Tibial nerve (tissue), 4 donors: ENCODE results near the gene ZFAND3. TPM values are rescaled to one million over a fixed set of nuclear protein-coding genes. Genes with fewer than 3 reads are reported as not detected.

Experiments used
- DNase-seq, 2 donors: peaks; one replicate each; pipeline ENCODE4 v3.0.0-alpha.2; 2019; ENCODE audit warnings: low spot score in 2 of 2
- H3K27ac ChIP-seq, 4 donors: fragments of 200-600 bp; sonication (generic) in 3 of 4; one replicate each; pipeline ENCODE4 v1.5.1; 2017 to 2019; ENCODE audit warnings: mild to moderate bottlenecking in 1 of 4
- H3K27me3 ChIP-seq, 2 donors: fragments of 200-600 bp; sonication (generic) in 1 of 2; one replicate each; pipeline versions ENCODE4 v1.5.1 to v1.6.0; 2017 to 2019
- H3K36me3 ChIP-seq, 3 donors: fragments of 200-600 bp; sonication (generic); one replicate each; pipeline ENCODE4 v1.5.1; 2018 to 2019
- H3K4me1 ChIP-seq, 4 donors: fragments of 200-600 bp; sonication (generic) in 3 of 4; one replicate each; pipeline ENCODE4 v1.5.1; 2017 to 2019
- H3K4me3 ChIP-seq, 4 donors: fragments of 200-600 bp; sonication (generic) in 3 of 4; one replicate each; pipeline ENCODE4 v1.5.1; 2017 to 2019; ENCODE audit warnings: mild to moderate bottlenecking in 1 of 4, moderate library complexity in 1 of 4
- H3K9me3 ChIP-seq, 4 donors: fragments of 200-600 bp; sonication (generic) in 3 of 4; one replicate each; pipeline ENCODE4 v1.5.1; 2017 to 2019
- CTCF ChIP-seq, 5 experiments: fragments of 200-600 bp in 3 of 5; fragments of 450-650 bp in 2 of 5; sonication (generic) in 3 of 5; IDR thresholded peaks; one replicate each; pipeline ENCODE4 v1.5.1; 2016 to 2019; ENCODE audit warnings: antibody characterized with exemption in 5 of 5, mild to moderate bottlenecking in 3 of 5, moderate library complexity in 2 of 5
- EP300 ChIP-seq, 2 donors: sonication (generic); formaldehyde crosslinking; IDR thresholded peaks; one replicate each; pipeline ENCODE4 v1.6.1; 2017; ENCODE audit warnings: antibody characterized with exemption in 2 of 2, mild to moderate bottlenecking in 1 of 2
- POLR2A ChIP-seq, 2 donors: fragments of 450-650 bp; IDR thresholded peaks; one replicate each; pipeline ENCODE4 v1.6.1; 2017; ENCODE audit warnings: antibody characterized with exemption in 2 of 2, mild to moderate bottlenecking in 2 of 2, moderate library complexity in 2 of 2
- WGBS, 2 donors: methylation state at CpG; one replicate each; pipeline ENCODE4 v1.1.5; 2018; 5-methylcytosine and 5-hydroxymethylcytosine counted together
- total RNA-seq, 4 donors: library from RNA; depleted of rRNA; stranded (reverse); fragments of >200 nt; gene quantifications; one replicate each; pipeline ENCODE4 v1.1.0, GENCODE V29; 2016

Gene ZFAND3
- total RNA-seq, 4 donors from 2014 or later: 30.1 to 47.9 (median 39.1) TPM

DNA sequence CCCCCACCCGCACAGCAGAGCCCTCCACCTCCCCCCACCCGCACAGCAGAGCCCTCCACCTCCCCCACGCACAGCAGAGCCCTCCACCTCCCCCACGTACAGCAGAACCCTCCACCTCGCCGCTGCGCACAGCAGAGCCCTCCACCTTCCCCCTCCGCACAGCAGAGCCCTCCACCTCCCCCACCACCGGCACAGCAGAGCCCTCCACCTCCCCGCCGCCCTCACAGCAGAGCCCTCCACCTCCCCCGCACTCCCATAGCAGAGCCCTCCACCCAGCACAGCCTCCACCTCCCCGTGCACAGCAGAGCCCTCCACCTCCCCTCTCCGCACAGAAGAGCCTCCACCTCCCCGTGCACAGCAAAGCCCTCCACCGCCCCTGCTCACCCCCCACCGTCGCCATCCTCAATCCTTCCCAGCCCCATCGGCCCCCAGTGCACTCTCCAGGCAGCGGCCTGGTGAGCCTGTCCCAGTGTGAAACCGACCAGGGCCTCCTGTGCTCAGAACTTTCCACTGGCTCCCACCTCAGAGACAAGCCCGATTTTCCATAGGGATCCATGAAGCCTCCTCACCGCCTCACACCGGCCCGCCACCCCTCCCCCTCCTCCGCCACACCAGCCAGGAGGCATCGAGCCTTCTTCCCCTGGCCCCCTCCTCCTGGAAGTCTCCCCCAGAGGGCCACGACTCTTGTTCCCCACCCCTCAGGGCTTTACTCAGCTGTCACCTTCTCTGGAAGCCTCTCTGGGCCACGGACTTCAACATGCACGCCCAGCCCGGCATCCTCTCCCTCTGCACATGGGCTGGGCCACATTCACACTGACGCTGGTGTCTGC, 347.1 kb downstream of the ZFAND3 start:
- Histone ChIP-seq H3K27ac (no peak overlapping the region), H3K4me1 (peaks cover 0 to 3% (median 0%) of the 10 kb centered on the region in 4 donors), H3K9me3 (no peaks in the 10 kb centered on the region), H3K27me3 (no peaks in the 10 kb centered on the region), H3K36me3 (peaks cover 0 to 8% (median 0%) of the 10 kb centered on the region in 3 donors), H3K4me3 (no peak overlapping the region)
- TF ChIP-seq POLR2A (IDR thresholded peaks at IDR 0.05) (no peak), CTCF (IDR thresholded peaks at IDR 0.05) (no peak), EP300 (IDR thresholded peaks at IDR 0.05) (no peak)
- no peak for DNase-seq
- WGBS, 2 donors: 77 to 80% methylated on average over 20 to 23 of the region's 32 CpGs

- Histone ChIP-seq H3K4me1 (peaks cover 0 to 3% (median 0%) of the 10 kb centered on the region in 4 donors), H3K27me3 (no peaks in the 10 kb centered on the region), H3K4me3 (no peak overlapping the region), H3K9me3 (no peaks in the 10 kb centered on the region), H3K27ac (no peak overlapping the region), H3K36me3 (peaks cover 0 to 6% (median 0%) of the 10 kb centered on the region in 3 donors)
- WGBS, 2 donors: 81 to 86% methylated on average over 11 of the region's 11 CpGs
- TF ChIP-seq CTCF (IDR thresholded peaks at IDR 0.05) (no peak), EP300 (IDR thresholded peaks at IDR 0.05) (no peak), POLR2A (IDR thresholded peaks at IDR 0.05) (no peak)
- DNase-seq: no peak
Measured at GRCh38 chr6:38167598-38167997, 348.1 kb downstream of the ZFAND3 start.

- Histone ChIP-seq H3K27ac (no peak overlapping the region), H3K4me3 (no peak overlapping the region), H3K36me3 (peaks cover 0 to 12% (median 0%) of the 10 kb centered on the region in 3 donors), H3K27me3 (no peaks in the 10 kb centered on the region), H3K9me3 (no peaks in the 10 kb centered on the region), H3K4me1 (peaks cover 0 to 3% (median 0%) of the 10 kb centered on the region in 4 donors)
- no peak for DNase-seq
- 84% methylated on average over 9 to 13 of the region's 13 CpGs for WGBS, 2 donors
- TF ChIP-seq POLR2A (IDR thresholded peaks at IDR 0.05): no peak
Measured at GRCh38 chr6:38168126-38168525, 348.6 kb downstream of the ZFAND3 start.

- peaks cover 0 to 17% (median 0%) of the 10 kb centered on the region in 3 donors for H3K36me3 ChIP-seq
- H3K4me1 ChIP-seq: peaks cover 0 to 3% (median 0%) of the 10 kb centered on the region in 4 donors
- no peaks in the 10 kb centered on the region for H3K27me3 ChIP-seq
- TF ChIP-seq EP300 (IDR thresholded peaks at IDR 0.05): no peak
- no peak for TF ChIP-seq CTCF (IDR thresholded peaks at IDR 0.05)
- TF ChIP-seq POLR2A (IDR thresholded peaks at IDR 0.05): no peak
- 75 to 80% methylated on average over 5 to 8 of the region's 8 CpGs for WGBS, 2 donors
- H3K9me3 ChIP-seq: no peaks in the 10 kb centered on the region
- no peak overlapping the region for H3K4me3 ChIP-seq
- DNase-seq: no peak
- H3K27ac ChIP-seq: no peak overlapping the region
Measured at GRCh38 chr6:38168699-38169098, 349.2 kb downstream of the ZFAND3 start.

- Histone ChIP-seq H3K27me3 (no peaks in the 10 kb centered on the region), H3K27ac (no peak overlapping the region), H3K36me3 (peaks cover 0 to 24% (median 0%) of the 10 kb centered on the region in 3 donors), H3K4me3 (no peak overlapping the region), H3K4me1 (peaks cover 0 to 3% (median 0%) of the 10 kb centered on the region in 4 donors), H3K9me3 (no peaks in the 10 kb centered on the region)
- no peak for DNase-seq
- WGBS, 2 donors: 80 to 90% methylated on average over 18 of the region's 20 CpGs
- TF ChIP-seq CTCF (IDR thresholded peaks at IDR 0.05) (no peak), POLR2A (IDR thresholded peaks at IDR 0.05) (no peak), EP300 (IDR thresholded peaks at IDR 0.05) (no peak)
Measured at GRCh38 chr6:38169221-38169976, 349.9 kb downstream of the ZFAND3 start.
